NCI-H2029 treated with DMSO at 0.1 percent for 48 hours (cell line): Measurements from ENCODE around the gene DPF1.
"Not testable (repeated sequence)": the region's sequence is repeated elsewhere in the genome, so short reads cannot be mapped to it uniquely, and the experiment has no call there.

Source experiments
- DNase-seq: peaks from one replicate; lab custom pipeline; 2025; lab: John Stamatoyannopoulos, UW

The DPF1 gene

DNA sequence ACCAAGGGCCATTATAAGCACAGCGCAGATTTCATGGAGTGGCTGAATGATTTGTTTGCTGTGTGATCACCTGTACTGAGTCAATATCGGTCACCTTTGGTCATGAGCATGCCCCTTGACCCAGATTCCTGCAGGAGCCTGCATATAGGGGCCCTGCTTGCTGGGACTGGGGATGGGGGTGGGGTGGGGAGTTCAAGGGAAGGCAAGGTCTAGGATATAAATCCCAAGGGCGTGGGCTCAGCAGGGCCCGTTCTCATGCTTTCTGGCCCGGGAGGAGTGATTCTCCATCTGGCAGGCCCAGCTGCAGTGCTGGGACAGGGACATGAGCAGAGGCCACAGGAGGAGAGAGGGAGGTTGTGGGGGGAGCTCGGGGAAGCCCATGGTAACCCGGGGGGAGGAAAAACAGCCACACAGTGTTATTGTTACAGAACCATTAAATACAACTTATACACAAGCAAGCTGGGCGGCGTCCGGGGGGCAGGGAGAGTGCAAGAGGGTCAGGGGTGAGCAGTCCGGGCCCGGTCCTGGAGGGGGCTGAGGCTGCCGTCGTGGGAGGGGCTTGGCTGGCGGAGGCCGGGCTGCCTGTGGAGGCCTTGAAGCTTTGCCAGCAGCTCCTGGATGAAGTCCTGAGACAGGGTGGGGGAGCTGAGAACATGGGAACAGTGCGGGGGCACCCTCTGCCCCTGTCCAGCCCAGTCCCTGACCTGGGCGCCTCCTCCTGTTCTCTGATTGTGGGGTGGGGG lies 27.0 kb upstream of the DPF1 start:
- no peak for DNase-seq

DNA sequence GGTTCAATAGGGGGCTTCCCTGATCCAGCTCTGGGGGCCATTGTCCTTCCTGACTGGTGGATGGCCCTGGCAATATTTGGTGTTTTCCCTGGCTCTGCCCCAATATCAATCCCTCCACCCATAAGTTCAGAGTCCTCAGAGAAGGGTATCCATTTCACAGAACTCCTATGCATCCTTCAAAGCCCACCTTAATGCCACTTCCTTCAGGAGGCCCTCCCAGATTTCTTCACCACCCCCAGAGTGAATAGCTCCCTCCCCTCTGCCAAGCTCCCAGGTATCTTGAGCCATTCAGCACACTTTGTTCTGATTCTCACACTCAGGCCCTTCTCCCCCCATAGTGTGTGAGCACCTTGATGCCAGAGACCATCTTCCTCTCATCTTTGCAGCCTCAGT lies 26.4 kb upstream of the DPF1 start:
- DNase-seq: no peak

DNA sequence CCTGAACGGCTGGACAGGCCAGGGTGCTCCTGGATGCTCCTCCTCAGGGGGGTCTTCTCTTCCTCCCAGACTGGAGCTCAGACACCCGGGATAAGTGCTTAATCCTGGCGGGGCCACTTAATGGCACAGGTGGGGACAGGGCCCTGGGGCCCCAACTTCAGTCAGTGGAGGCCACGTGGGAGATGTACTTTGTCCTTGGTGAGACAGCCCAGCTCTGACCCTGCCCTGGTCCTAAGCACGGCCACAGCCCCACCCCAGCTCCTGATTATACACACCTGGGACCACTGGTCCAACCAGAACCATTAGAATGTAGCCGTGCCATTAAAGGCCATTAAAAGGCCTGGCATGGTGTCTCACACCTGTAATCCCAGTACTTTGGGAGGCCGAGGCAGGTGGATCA lies 24.4 kb upstream of the DPF1 start:
- DNase-seq: no peak

DNA sequence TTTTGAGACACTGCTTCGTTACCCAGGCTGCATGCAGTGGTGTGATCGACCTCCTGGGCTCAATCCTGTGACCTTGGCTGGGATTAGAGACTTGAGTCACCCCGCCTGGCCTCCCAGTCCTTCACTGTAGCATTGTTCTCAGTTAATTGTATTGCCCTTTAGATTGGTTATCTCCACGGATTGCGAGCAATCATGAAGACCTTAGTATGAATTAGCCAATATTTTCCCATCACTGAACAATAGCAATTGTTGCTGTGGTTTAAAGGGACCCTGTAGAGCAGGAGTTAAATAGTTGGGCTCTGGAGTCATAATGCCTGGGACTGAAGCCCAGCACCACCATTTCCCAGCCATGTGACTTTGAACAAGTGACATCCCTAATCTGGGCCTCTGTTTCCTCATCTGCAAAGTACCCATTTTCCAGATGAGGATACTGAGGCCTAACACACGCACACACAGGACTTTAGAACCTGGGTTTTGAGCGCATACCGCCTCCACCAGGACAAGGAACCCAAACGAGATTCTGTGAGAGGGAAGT lies 23.8 kb upstream of the DPF1 start:
- no peak for DNase-seq

DNA sequence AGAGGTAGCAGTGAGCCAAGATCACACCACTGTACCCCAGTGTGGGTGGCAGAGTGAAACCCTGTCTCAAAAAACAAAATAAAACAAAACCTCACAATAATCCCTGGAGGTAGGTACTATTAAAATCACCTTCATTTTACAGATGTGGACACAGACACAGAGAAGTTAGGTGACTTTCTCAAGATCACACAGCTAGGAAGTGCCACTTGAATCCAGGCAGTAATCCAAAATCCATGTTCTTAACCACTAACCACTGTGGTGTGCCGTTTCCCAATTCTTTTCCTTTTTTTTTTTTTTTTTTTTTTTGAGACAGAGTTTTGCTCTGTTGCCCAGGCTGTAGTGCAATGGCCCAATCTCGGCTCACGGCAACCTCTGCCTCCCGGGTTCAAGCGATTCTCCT lies 23.1 kb upstream of the DPF1 start:
- no peak for DNase-seq

DNA sequence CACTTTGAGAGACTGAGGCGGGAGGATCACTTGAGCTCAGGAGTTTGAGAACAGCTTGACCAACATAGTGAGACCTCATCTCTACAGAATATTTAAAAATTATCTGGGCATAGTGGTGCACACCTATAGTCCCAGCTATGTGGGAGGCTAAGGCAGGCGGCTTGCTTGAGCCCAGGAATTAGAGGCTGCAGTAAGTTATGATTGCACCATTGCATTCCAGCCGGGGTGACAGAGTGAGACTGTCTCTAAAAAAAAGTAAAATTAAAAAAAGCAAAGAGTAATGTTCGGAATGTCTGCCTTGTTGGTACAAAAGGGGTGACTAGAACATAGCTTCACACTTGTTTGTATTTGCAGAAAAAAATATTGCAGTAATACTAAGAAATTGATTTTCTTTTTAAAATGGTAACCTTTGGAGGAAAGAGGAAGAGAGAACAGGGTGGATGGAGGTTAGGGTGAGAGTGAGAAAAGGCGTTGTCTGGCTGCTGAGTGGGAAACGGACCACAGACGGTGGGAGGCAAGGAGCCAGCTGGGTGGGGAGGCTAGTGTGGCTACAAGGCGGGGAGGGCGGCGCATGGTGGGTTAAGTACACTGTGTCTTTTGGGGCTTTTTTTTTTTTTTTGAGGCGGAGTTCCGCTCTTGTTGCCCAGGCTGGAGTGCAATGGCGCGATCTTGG lies 21.9 kb upstream of the DPF1 start:
- no peak for DNase-seq

DNA sequence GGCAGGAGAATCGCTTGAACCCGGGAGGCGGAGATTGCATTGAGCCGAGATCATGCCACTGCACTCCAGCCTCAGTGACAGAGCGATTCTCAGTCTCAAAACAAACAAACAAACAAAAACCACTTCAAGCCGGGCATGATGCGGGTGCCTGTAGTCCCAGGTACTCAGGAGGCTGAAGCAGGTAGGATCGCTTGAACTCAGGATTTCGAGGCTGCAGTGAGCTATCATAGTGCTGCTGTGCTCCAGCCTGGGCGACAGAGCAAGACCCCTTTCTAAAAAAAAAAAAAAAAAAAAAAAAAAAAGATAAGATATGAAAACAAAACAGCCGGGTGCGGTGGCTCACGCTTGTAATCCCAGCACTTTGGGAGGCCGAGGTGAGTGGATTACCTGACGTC lies 19.3 kb upstream of the DPF1 start:
- DNase-seq: no peak

DNA sequence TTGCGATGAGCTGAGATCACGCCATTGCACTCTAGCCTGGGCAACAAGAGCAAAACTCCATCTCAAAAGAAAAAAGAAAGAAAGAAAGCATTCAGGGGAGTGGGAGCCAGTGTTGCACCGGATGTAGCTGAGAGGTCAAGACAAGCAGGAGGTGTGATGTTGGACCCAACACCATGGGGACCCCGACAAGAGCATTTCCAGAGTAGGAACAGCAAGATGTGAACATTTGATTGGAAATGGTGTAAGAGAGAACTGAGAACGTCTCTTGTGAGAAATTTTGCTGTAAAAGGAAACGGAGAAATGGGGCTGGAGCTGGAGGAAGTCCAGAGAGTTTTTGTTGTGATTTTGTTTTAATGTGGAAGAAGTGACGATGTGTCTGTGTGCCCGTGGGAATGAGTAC lies 15.8 kb upstream of the DPF1 start:
- DNase-seq: no peak

DNA sequence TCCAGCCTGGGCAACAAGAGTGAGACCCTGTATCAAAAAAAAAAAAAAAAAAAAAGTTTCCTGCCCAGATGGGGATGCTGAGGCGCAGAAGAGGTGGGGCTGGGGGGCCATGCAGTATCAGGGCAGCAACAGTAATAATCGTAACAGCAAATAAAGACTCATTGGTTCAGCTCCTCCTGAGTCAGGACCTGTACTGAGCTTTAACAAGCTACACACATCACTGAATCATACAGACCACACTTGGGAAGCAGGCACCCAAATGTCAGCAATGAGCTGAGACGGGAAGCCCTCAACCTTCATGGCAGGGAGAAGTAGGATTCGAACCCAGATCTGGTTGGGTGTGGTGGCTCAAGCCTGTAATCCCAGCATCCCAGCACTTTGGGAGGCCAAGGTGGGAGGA lies 10.6 kb upstream of the DPF1 start:
- no peak for DNase-seq

DNA sequence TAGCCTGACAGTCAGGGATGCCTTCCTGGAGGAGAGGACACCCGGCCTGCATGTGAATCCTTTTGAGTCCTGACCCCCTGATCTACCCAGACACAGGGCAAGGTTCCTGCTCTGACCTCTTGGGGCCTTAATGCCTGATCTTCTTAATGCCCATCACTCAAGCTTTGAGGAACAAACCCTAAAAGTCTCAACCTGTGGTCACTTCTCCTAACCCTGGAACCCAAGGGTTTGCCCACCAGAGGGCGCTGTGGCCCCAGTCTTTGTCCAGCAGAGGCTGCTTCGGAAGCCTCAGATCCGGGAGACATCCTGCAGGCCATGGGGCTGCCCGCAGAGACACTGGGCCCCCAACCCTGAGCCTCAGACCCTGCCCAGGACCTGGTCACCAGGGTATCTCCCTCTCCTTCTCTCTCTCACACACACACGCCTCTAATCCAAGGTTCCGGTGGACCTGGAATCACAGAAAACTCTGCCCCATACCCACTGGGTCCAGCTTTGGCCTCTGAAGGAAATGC lies 9.8 kb upstream of the DPF1 start:
- peak; percentile 34 for DNase-seq

DNA sequence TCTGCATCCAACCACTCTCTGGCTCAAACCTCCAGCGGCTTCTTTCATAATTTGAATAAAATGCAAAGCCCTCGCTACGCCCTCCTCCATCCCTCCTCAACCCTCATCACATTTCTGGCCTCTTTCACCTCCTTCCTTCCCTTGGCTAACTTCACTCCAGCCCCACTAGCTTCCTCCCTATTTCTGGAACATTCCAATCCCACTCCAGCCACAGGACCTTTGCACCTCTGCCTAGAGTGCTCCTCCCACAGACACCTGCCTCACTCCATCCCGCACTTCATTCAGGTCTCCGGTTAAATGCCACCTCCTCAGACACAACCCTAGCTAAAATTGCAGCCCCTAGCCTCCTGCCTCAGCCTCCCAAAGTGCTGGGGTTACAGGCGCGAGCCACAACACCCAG lies 7.9 kb upstream of the DPF1 start:
- no peak for DNase-seq

DNA sequence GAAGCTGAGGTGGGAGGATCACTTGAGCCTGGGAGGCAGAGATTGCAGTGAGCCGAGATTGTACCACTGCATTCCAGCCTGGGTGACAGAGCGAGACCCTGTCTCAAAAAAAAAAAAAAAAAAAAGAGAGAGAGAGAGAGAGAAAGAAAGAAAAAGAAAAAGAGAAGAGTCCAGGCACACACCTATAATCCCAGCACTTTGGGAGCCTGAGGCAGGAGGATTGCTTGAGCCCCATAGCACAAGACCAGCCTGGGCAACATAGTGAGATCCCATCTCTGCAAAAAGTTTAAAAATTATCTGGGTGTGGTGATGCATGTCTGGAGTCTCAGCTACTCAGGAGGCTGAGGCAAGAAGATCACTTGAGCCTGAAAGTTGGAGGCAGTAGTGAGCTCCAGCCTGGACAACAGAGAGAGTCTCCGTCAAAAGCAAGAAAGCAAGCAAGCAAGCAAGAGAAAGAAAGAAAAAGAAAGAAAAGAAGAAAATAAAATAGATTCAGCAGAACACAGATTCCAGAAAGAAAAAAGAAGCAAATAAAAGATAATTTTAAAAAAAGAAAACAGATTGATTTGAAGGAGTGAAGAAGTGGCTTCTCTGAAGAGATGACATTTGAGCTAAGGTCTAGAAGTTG lies 6.6 kb upstream of the DPF1 start:
- not testable (repeated sequence) for DNase-seq

DNA sequence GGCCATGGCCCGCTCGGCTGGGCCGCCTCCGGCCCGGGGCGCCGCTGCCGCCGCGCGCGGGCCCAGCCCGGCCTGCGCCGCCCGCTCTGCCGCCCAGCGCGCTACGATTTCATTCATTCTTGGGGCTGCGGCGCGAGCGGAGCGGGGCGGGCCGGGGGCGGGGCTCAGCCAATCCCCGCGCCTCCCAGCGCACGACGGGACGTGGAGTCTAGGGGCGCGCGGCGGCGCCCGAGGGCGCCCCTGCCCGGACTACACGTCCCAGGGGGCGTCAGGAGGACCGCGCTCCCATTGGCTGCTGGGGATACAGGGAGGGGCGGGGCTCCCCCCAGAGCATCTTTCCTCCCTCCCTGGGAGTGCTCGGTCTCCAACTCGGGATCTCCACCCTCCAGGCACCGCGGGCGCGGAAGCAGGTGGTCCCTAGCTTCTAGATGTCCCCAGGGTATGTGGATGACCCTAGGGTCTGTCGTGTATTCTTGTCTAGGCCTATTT lies 5.6 kb upstream of the DPF1 start:
- DNase-seq: no peak

DNA sequence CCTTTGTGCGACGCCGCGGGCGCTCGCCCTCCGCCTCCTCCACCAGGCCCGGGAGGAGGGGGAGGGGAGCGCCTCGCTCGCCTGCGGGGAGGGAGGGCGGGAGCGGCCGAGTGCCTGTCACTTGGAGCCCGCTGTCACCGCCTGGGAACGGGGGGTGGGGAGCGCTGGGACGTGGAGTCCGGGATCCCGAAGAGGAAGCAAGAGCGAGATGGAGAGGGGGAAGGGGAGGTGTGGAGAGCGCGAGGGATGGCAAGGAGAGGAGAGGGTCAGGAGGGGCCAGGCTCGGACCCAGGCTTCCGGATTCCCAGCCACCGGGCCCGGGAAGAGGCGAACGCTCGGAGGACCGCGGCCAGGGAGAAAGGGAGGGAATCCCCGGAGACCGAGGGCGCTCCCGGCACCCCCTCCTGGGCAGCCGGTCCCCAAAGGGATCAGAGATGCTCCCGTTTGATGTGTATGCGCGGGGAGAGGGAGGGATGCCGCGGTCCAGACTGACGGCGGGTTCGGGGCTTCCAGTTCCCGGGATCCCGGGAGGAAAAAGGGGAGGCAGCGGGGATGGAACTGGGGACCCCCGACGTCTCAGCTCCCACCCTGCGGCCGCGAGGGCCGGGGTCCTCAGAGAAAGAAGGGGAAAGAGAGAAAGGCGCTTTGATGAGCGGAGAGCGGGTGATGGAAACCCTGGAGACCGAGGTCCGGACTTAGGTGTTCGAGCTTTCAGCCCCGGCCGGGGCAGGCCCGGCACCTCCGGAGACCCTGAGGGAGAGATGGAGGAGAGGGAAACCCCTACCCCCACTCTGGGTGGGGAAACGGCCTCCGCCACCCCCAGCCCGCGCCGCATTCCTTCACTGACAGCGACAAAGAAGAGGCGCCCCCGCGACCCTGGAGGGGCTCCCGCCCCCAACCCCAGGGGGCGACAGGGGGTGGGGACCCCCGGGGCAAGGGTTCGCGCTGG lies 4.7 kb upstream of the DPF1 start:
- DNase-seq: no peak

DNA sequence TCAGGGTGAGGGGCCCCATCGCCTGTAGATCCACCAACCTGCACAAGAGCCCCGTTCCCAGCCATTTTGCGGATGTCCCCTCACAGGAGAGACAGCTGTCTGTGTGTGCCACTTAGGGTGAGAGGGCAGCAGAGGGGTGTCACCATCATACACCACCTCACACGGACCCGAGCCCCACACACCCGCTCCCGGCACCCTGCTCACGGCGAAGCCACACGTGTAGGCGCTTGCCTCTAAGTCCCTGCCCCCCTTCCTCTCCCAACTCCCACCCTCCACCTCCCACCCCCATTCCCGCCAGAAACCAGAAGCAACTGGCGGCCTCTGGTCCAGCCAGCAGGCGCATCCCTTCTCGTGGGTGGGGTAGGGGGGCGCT lies 4.0 kb upstream of the DPF1 start:
- DNase-seq: no peak

DNA sequence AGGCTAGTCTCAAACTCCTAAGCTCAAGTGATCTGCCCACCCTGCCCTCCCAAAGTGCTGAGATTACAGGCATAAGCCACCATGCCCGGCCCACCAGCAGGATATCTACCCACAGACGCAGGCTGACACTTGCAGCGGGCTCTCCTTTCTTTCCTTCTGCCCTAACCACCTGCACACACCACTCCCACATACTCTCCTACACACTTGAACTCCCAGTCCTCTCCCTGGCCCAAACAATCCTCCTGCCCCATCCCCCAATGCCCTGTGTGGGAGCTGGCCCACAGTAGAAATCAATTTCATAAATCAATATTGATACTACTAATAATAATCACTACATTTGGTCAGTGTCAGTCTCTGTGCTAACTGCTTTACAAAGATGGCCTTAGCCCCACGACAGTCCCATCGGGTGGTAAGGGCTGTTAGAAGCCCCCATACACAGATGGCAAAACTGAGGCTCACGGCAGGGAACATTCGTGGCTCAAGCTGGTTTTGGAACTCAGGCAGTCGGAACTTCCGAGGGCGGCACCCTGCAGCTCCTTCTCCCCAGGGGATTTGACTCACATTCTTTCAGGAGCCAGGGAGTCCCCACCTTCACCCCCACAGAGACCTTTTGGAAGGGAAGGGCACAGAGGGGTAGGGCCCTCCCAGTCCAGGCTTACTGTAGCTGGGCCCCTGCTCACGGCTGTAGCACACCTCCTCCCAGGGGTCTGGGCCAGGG lies 3.4 kb upstream of the DPF1 start:
- no peak for DNase-seq

DNA sequence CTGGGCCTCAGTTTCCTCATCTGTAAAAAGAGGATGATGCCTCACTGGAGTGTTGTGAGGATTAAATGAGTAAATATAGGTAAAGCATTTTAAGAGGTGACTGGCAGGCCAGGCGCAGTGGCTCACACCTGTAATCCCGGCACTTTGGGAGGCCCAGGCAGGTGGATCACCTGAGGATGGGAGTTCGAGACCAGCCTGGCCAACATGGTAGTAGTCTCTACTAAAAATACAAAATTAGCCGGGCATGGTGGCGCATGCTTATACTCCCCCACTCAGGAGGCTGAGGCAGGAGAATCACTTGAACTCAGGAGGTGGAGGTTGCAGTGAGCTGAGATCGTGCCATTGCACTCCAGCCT lies 819 bp upstream of the DPF1 start:
- not testable (repeated sequence) for DNase-seq

DNA sequence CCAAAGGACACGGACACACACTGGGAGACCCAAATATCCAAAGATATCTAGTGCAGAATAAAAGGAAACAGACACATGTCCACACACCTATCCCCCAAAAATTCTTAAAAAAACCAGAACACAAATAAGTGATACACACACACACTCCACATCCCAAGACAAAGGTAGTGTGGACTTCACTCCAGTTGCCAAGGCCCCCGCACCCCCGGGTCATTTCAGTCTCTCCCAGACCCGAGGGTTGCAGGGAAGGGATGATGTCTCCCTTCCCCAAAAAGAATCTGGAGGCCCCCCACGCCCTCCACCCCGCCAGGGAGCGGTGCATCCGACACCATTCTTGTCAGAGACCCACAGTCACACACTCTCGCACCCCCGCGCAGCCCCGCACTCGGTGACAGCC lies 407 bp downstream of the DPF1 start:
- no peak for DNase-seq

DNA sequence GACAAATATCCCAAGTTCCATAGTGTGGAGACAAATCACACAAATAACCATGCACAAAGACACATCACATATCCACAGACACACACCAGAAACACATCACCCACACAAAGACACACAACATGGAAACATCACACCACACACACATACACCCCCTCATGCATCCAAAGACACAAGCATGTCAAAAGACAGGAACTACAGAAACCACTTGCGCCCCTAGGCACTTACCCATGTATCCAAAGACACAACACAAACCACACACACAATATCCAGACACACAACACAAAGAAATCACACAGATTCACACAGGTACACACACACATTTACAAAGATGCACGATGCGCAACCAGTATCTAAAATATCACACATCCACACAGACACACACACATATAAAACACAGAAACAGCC lies 901 bp downstream of the DPF1 start:
- no peak for DNase-seq

DNA sequence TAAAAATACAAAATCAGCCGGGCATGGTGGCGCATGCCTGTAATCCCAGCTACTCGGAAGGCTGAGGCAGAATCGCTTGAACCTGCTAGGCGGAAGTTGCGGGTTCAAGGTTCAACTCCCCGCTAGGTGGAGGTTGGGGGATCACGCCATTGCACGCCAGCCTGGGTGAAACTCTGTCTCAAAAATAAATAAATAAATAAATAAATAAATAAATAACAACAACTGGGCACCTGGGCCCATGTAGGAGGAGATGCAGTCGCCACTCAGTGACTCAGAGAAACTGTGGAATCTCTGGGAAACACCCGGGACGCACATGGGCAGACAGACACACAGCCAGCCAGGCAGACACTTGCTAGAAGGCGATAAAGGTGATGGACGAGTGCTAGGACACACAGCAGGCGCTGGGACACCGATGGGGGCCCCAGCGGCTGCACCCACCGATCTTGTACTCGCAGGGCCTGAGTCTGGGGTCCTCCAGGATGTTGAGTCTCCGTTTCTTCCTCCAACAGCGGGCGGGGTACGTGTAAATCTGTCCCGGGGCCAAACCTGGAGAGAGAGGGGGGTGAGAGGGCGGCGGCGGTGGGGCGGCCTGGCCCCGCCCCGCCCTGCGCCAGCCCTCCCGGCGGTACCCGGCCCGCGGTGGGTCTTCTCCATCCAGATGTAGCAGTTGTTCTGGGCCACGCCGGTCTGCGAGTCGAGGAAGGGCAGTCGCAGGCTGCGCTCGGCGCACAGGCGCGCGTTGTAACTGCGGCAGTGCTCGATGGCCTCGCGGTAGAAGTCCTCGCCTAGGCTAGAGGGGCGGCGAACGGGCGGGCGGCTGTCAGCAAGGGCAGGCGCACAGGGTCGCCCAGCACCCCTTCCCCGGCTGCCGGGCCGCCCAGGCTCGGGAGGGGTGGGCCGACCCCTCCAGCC lies 1.8 kb downstream of the DPF1 start:
- DNase-seq: no peak
